Pulmonary artery endothelial cell (primary cell): ENCODE results near the gene DRD2. TPM values are rescaled to one million over a fixed set of nuclear protein-coding genes. Genes with fewer than 3 reads are reported as not detected.
"Not testable (repeated sequence)": the region's sequence is repeated elsewhere in the genome, so short reads cannot be mapped to it uniquely, and the experiment has no call there.

Experiments used
- DNase-seq: peaks from one replicate; pipeline ENCODE4 v3.0.0-alpha.2; 2011; ENCODE audit warnings: low read depth, low spot score
- total RNA-seq: library from RNA; depleted of rRNA; stranded (reverse); fragments of >200 nt; gene quantifications from 2 replicates; pipeline ENCODE4 v1.2.3, GENCODE V29; 2014

Gene DRD2
- not detected in 2 replicates for total RNA-seq

- DNase-seq: no peak
Observed at GRCh38 chr11:113475160-113475761, at the start of gene DRD2. Gene DRD2, minus strand, starts transcription at chr11:113475398. Its CDS starts 50,747 bp downstream, at chr11:113424651.

DNA sequence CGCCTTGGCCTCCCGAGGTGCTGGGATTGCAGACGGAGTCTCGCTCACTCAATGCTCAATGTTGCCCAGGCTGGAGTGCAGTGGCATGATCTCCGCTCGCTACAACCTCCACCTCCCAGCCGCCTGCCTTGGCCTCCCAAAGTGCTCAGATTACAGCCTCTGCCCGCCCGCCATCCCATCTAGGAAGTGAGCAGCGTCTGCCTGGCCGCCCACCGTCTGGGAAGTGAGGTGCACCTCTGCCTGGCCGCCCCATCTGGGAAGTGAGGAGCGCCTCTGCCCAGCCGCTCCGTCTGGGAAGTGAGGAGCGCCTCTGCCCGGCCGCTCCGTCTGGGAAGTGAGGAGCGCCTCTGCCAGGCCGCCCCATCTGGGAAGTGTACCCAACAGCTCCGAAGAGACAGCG is 48.7 kb upstream of the DRD2 start:
- DNase-seq: not testable (repeated sequence)

DNA sequence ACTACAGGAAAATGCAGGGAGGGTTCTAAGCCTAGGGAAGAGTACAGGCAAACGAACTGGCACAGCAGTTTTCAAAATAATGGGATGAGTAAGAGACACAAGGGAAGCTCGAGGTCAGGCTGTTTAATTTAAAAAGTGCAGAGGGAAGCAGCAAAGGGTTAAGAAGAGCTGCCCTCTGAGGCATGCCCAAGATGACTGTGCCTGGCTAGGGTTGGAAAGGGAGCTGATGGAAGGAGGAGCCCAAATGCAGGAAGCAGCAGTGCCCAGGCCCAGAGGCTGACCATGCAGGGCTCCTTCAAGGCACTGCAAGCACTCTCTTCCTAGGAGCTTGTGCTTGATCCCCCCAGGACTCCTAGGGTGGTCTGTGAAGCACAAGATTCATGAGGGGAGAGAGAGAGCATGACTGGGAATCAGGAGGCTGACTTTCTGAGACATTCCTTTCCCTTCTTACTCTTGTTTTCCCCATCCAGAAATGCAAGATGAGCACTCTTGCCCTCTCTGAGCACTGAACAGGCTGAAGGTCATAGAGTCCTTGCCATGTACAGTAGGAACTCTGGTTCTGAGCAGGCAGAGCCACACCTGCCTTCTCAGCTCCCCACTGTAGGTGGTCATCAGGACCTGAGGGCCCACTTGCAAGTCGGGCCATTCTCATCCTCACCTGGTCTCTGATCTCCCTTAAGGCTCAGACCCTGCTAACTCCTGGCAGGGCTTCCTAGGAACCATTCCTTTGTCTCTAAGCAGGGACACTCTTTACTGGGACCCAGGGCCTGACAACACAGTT is 46.7 kb upstream of the DRD2 start:
- no peak for DNase-seq

DNA sequence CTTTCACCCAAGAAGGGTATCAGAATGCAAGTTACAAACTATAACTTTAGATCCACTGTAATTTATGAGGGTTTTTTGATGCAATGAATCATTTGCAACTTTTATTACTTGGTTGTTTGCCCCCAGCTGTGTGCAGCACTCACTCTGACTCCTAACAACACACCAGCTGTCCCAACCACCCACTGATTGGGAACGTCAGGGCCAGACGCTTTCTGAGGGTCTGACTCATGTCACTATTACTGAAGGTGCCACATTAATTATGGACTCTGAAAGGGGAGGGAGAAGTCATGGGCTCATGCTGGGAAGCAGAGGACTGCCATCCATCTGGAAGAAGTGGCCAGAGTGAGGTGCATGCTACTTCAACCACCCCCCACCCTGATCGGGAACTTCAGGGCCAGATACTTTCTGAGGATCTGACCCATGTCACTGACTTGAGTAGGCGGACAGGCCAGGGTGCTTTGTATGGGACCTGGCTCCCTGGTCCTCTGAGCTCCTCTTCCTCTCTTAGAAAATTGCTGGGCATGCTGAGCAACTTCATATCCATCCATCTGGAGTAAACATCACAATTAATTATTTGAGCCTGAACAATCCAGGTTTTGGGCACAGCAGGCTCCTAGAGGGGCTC is 44.9 kb upstream of the DRD2 start:
- DNase-seq: no peak

DNA sequence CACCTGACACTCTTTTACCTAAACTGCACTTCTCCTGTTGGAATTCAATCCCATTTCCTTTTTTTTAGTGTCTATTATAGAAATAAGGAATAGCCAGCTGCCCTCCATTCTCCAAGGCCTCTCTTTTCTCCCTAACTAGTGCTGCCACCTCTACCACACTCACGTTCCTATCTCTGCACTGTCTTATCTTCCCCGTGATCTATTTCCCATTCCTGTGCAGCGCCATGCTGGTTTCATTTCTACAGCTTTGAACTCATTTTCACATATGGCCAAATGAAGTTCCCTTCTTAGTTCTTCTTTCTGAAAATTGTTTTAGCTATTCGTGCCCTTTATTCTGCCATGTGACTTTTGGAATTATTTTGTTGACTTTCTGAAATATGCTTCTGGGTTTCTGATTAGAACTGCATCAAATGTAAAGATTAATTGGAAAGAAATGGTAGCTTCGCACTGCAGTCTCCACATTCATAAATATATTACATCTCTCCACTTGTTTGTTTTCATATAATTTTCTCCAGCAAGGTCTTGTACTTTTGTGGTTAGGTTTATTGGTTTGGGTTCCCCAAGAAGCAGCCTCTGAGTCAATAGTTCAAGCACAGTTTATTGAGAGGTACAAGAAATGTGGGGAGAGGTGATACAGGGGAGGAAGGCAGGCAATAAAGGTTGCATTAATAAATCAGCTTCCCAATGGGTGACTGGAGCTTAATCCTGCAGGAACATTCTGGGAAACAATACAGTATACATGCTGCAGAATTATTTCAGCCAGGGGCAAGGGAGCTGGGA is 43.7 kb upstream of the DRD2 start:
- no peak for DNase-seq

DNA sequence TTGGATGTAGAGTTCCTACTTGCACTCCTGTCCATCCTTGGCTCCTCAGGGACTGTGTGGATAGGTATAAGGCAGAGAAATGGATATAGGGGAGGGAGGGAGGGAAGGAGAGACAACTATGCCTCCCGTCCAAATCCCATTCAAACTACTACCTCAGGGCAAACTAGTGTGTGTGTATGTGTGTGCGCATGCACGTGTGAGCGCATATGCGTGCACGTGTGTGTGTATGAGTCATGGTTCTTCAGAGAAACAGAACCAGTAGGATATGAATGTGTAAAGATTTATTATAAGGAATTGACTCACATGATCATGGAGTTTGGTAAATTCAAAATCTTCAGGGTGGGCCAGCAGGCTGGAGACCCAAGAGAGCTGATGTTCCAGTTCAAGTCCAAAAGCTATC is 42.2 kb upstream of the DRD2 start:
- DNase-seq: no peak

- DNase-seq: no peak
Observed at GRCh38 chr11:113514856-113515255, 39.7 kb upstream of the DRD2 start.

DNA sequence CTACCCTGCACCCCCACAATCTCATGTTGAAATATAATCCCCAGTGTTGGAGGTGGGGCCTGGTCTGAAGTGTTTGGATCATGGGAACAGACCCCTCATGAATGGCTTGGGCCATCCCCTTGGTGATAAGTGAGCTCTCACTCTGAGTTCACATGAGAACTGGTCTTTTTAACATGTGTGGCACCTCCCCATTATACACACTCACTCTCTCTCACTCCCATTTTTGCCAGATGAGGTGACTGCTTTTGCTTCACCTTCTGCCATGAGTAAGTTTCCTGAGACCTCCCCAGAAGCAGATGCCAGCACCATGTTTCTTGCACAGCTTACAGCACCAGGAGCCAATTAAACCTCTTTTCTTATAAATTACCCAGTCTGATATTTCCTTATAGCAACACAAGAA is 32.1 kb upstream of the DRD2 start:
- DNase-seq: no peak

DNA sequence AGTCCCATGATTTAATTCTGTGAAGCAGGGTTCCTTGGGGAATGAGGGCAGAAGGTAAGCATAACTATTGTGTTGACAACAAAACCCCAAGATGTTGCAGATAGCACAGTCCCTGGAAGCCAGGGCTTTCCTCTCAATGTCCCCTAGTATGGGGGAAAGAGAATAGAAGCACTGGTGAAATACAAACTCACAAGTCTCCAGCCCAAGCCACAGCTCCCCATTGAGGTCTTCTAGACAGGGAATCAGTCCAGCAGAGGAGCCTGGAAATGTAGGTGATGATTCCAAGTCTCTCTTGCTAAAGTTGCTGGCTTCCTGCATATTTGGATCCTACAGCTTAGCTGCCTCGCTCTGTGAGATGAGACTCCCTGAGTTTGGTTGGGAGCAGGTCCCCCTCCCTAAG is 31.7 kb upstream of the DRD2 start:
- no peak for DNase-seq

DNA sequence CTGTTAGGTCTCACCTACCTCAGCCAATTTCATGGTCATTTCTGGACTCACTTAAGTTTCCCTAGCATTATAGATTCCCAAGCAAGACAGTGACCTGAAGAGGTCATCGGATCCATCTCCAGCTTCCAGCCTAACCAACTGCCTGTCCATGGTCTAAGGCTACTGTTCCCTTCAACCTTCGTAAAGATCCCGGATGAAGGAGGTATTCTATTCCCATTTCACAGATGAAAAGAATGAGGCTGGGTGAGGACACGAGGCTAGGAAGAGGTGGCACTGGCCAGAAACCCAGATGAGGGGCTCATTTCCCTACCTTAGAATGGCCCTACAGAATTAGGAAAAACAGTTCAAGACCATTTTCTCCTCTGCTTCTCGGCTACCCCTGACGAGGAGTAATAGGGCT is 31.3 kb upstream of the DRD2 start:
- no peak for DNase-seq

DNA sequence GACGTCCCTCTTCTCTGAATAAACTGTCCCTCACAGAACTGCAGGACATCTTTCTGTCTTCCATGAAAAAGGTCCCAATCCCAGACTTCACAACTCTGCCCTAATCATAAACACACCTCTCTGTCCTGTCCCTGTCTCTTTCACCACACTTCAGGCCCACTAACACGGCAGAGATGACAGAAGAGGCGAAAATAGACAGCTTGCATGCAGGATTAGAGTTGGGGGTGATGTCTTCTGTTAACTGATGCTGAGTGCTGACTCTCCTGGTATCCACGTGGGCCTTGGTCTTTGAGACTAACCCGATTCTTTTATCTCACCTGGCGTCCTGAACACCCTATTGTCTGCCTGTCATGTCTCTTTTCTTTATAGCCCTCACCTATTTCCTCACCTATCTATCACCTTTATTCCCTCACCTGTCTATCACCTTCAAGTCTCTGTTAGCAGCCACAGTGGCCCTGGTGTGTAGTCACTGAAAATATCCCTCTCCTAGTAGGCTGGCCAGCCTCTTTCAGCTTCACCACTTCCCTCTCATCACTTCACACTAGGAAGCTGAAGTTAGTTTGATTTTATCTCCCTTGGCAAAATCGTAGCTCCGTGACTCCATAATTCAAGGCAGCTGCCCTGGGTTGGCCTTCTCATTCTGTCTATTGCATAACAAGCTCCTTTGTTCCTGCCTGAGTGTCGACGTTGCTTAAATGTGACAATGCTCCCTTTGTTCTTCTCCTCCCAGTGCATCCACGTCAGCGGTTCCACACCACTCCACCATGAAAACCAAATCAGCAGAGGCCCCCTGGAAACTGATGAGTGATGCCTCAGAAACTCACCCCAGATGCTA is 30.6 kb upstream of the DRD2 start:
- DNase-seq: no peak

- no peak for DNase-seq
Observed at GRCh38 chr11:113505046-113505445, 29.8 kb upstream of the DRD2 start.

- DNase-seq: no peak
Observed at GRCh38 chr11:113504586-113504985, 29.4 kb upstream of the DRD2 start.

- DNase-seq: no peak
Observed at GRCh38 chr11:113504071-113504470, 28.9 kb upstream of the DRD2 start.

- DNase-seq: no peak
Observed at GRCh38 chr11:113497066-113497910, 22.1 kb upstream of the DRD2 start.

- DNase-seq: no peak
Observed at GRCh38 chr11:113496026-113496651, 20.9 kb upstream of the DRD2 start.

- no peak for DNase-seq
Observed at GRCh38 chr11:113494021-113494420, 18.8 kb upstream of the DRD2 start.

GRCh38 chr11:113493206-113493605 is 18.0 kb upstream of the DRD2 start:
- DNase-seq: no peak

DNA sequence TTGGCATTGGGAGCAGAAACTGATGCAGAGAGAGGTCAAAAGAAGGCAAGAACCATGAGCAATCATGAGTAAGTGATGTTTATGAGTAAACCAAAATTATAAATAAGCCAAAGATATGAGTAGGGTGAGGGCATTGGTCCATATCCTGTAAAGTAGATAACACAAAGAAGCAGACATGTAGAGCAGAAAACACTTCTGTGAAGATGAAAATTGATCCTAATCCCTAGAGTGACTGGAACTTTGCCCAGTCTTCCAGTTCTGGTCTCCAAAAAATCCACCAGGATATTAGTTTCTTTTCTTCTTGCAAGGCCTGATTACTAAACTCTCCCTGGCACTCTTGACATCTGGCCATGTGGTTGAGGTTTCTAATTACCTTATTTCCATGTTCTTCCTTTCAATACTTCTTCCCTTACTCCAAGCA is 13.7 kb upstream of the DRD2 start:
- no peak for DNase-seq

DNA sequence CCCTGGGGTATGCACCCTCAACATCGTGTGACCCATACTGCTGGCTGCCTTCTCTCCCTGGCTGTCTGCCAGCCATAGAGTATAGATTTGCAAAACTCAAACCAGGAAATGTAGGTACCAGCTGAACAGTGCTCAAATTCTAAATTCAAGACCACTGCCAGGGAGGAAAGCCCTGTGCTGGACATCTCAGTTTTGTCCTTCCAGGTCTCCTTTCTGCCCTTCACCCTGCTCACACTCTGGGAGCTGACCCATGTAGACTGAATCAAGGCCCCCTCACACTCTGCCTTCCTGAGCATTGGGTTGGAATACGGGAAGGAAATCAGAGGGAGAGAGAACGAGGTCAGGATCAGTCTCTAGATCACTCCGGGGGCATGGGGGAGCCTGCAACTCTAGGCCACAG is 12.4 kb upstream of the DRD2 start:
- DNase-seq: no peak
